Neural progenitor cell (in vitro differentiated cells): ENCODE measurements around the gene IFITM5.

ENCODE experiments used
- EZH2 ChIP-seq: fragments of 200-600 bp; sonication (generic); IDR thresholded peaks from 2 replicates; pipeline ENCODE4 v1.6.1; 2017; ENCODE audit warnings: antibody characterized with exemption, mild to moderate bottlenecking, moderate library complexity
- EZH2phosphoT487 ChIP-seq: fragments of 200-600 bp; sonication (generic); IDR thresholded peaks from 2 replicates; pipeline ENCODE4 v1.6.1; 2017; ENCODE audit warnings: antibody characterized with exemption
- TF ChIP-seq, protein P1 (sequence below): fragments of 200-600 bp; sonication (generic); IDR thresholded peaks from 2 replicates; pipeline ENCODE4 v1.5.1; 2017; ENCODE audit warnings: antibody characterized with exemption, mild to moderate bottlenecking

DNA sequence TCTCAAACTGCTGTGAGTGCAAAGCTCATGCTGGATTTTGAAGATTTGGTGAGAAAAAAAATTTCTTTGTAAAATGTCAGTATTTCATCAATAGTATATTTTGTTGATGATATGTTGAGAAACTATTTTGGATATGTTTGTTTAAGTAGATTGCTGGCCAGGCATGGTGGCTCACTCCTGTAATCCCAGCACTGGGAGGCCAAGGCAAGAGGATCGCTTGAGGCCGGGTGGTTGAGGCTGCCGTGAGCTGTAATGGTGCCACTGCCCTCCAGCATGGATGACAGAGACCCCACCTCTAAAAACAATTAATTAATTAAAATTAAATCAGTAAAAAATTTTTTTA, 28.2 kb upstream of the IFITM5 start:
- TF ChIP-seq, protein P1, sequence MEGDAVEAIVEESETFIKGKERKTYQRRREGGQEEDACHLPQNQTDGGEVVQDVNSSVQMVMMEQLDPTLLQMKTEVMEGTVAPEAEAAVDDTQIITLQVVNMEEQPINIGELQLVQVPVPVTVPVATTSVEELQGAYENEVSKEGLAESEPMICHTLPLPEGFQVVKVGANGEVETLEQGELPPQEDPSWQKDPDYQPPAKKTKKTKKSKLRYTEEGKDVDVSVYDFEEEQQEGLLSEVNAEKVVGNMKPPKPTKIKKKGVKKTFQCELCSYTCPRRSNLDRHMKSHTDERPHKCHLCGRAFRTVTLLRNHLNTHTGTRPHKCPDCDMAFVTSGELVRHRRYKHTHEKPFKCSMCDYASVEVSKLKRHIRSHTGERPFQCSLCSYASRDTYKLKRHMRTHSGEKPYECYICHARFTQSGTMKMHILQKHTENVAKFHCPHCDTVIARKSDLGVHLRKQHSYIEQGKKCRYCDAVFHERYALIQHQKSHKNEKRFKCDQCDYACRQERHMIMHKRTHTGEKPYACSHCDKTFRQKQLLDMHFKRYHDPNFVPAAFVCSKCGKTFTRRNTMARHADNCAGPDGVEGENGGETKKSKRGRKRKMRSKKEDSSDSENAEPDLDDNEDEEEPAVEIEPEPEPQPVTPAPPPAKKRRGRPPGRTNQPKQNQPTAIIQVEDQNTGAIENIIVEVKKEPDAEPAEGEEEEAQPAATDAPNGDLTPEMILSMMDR, result no peak
- TF ChIP-seq EZH2phosphoT487 (no peak), EZH2 (no peak)
